ENCODE results near the gene CCZ1B.
"Not testable (repeated sequence)": the region's sequence is repeated elsewhere in the genome, so short reads cannot be mapped to it uniquely, and the experiment has no call there.

DNA sequence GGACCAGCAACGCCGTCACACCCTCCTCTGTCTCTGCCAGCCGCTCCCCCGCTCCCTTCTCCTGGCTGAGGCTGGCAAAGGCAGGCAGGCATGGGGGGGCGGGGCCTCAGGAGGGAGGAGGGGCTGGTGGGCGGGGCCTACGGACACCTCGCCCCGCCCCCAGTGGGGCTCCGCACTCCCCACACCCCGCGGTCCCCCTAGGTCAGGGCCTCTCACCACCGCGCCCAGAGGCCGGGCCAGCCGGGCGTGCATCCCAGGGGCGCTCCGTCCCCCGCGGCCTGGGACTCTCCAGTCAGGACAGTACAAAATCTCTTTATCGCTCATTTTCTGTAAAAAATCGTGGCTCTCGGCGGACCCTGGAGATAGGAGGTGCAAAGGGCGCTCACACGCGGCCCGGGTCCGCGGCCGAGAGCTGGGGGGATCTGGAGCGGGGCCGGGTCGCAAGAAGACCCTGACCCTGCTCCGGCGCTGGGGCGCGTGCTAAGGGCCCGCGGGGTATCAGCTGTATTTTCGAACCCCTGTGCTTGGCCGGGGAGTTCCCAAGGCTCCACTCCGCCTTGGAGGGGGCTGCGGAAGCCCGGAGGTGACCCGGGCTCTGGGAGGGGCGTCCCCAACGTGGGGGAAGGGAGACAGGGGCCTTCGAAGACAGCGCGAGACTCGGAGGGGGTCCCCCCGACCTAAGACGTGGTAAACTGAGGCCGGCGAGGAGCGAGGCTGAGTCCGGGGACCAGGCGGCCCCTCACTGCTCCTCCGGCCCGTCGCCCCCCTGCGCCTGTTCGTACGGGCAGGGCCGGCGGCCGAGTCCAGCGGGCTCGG lies 28.9 kb upstream of the CCZ1B start:
- TF ChIP-seq, protein P1, sequence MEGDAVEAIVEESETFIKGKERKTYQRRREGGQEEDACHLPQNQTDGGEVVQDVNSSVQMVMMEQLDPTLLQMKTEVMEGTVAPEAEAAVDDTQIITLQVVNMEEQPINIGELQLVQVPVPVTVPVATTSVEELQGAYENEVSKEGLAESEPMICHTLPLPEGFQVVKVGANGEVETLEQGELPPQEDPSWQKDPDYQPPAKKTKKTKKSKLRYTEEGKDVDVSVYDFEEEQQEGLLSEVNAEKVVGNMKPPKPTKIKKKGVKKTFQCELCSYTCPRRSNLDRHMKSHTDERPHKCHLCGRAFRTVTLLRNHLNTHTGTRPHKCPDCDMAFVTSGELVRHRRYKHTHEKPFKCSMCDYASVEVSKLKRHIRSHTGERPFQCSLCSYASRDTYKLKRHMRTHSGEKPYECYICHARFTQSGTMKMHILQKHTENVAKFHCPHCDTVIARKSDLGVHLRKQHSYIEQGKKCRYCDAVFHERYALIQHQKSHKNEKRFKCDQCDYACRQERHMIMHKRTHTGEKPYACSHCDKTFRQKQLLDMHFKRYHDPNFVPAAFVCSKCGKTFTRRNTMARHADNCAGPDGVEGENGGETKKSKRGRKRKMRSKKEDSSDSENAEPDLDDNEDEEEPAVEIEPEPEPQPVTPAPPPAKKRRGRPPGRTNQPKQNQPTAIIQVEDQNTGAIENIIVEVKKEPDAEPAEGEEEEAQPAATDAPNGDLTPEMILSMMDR (IDR thresholded peaks at IDR 0.05), result not testable (repeated sequence)
- TF ChIP-seq POLR2A (IDR thresholded peaks at IDR 0.05), result not testable (repeated sequence)

Measured in testis (tissue), 2 donors.